ENCODE data around the gene PEDS1.

PEDS1 gene

DNA sequence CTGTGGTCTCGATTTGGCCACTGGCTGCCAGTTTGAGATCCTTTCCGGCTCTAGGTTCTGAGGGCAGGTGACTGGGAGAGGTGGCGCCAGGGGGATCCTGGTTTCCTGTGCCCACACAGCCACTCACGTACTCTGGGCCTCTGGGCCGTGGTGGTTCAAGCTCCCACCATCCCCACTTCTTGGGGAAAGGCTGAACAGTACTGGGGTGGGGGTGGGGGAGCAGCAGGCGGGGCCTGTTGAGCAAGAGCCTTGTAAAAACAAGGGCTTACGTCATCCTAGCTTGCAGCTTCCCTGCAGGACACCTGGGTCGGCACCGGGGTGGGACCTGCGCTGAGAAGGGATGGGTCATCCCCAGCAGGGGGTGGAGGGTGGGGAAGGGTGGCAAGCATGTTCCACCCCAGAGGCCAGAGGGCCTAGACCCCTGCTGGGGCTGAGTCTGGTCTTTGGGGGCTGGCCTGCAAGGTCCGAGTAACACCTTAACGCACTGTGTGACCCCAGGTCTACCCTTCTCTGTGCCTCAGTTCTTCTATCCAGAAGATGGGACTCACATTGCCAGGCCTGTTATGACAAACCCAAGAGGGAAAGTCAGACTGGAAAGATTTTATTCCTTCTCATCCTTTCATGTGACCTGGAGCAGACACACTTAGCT is 34.0 kb upstream of the PEDS1 start:
- Histone ChIP-seq H3K36me3 (ENCODE audit: low read depth) (peaks cover 5% of the 10 kb centered on the region), H3K4me3 (ENCODE audit: severe bottlenecking) (no peak overlapping the region), H3K4me1 (ENCODE audit: insufficient read depth, poor library complexity, severe bottlenecking) (peaks cover 10% of the 10 kb centered on the region), H3K27me3 (ENCODE audit: insufficient read depth, poor library complexity, severe bottlenecking) (no peaks in the 10 kb centered on the region), H3K27ac (ENCODE audit: poor library complexity, severe bottlenecking) (peak overlapping the region; percentile 25), H3K9me3 (ENCODE audit: severe bottlenecking) (no peaks in the 10 kb centered on the region)
- DNase-seq (ENCODE audit: low spot score) (peak; percentile 92), ATAC-seq (ENCODE audit: low read depth) (no peak)
- TF ChIP-seq, protein P1, sequence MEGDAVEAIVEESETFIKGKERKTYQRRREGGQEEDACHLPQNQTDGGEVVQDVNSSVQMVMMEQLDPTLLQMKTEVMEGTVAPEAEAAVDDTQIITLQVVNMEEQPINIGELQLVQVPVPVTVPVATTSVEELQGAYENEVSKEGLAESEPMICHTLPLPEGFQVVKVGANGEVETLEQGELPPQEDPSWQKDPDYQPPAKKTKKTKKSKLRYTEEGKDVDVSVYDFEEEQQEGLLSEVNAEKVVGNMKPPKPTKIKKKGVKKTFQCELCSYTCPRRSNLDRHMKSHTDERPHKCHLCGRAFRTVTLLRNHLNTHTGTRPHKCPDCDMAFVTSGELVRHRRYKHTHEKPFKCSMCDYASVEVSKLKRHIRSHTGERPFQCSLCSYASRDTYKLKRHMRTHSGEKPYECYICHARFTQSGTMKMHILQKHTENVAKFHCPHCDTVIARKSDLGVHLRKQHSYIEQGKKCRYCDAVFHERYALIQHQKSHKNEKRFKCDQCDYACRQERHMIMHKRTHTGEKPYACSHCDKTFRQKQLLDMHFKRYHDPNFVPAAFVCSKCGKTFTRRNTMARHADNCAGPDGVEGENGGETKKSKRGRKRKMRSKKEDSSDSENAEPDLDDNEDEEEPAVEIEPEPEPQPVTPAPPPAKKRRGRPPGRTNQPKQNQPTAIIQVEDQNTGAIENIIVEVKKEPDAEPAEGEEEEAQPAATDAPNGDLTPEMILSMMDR (IDR thresholded peaks at IDR 0.05; ENCODE audit: poor library complexity, severe bottlenecking) = no peak

DNA sequence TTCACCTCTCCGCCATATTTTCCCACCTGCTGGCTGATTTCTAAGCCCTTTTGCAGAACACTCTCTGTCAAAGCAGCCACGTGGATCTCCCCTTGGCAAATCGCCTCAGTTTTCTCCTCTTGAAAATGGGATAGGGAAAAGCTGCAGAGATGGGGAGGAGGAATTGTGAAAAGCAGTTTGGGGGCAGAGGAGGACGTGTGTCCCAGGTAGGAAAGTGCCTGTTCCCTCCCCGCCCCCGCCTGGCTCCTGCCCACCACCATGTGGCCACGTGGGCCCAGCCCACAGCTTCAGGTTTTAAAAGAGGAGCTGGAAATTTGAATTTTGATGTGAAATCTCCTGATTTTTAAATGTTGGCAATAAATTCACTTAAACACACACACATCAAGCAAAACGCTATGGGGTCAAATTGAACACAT is 33.5 kb upstream of the PEDS1 start:
- peak overlapping the region; percentile 25 for H3K27ac ChIP-seq (ENCODE audit: poor library complexity, severe bottlenecking)

DNA sequence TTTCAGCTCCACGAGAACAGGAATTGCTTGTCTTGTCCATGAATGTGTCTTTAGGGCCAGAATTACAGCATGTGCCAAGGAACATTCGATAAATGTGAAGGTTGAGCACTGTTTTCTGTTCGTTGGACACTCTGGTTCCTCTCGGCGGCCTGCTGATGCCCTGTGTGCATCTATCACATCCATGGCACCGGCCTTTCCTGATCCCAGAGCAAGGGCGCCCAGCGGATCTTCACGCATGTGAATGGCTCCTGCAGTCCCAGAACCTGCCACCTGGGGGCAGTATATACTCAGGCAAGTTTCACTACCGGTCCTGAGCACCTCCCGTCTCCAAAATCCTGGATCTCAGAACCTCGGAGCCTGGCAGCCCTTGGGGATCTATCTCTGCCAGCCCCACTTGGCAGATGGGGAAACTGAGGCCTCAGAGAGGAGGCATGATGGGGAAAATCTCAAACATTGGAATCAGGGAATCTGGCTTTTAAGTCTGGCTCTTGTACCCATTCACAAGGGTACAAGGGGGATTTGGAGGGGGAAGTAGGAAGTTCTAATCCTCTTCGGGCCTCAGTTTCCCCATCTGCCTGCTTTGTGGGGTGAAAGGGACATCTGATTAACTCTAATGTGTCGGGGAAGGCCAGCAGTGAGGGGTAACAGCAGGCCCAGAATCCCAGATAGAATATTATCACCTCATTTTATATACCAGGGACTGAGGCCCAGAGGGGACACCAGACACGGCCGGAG is 32.8 kb upstream of the PEDS1 start:
- TF ChIP-seq, protein P1 (IDR thresholded peaks at IDR 0.05; ENCODE audit: poor library complexity, severe bottlenecking) = peak; percentile 100
- ATAC-seq (ENCODE audit: low read depth) = peak; percentile 48

More for the DNA sequence above, 33.5 kb upstream of the PEDS1 start:
- ATAC-seq (ENCODE audit: low read depth) (no peak), DNase-seq (ENCODE audit: low spot score) (peak; percentile 71)
- Histone ChIP-seq H3K9me3 (ENCODE audit: severe bottlenecking) (no peaks in the 10 kb centered on the region), H3K36me3 (ENCODE audit: low read depth) (no peaks in the 10 kb centered on the region), H3K27me3 (ENCODE audit: insufficient read depth, poor library complexity, severe bottlenecking) (no peaks in the 10 kb centered on the region), H3K4me3 (ENCODE audit: severe bottlenecking) (no peak overlapping the region), H3K4me1 (ENCODE audit: insufficient read depth, poor library complexity, severe bottlenecking) (peaks cover 10% of the 10 kb centered on the region)
- TF ChIP-seq, protein P1 (IDR thresholded peaks at IDR 0.05; ENCODE audit: poor library complexity, severe bottlenecking) = no peak

DNA sequence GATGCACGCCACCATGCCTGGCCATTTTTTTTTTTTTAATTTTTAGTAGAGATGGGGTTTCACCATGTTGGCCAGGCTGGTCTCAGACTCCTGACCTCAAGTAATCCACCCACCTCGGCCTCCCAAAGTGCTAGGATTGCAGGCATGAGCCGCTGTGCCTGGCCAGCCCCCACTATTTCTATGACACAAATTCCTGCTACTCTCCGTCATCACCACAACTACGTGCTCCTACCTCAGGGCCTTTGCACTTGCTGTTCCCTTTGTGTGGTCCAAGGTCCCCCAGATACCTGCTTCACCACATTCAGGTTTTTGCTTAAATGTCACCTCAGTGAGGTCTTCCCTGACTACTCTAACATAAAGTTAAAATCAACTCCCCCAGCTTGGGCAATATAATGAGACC is 31.9 kb upstream of the PEDS1 start:
- ATAC-seq (ENCODE audit: low read depth) = no peak
- no peaks in the 10 kb centered on the region for H3K27me3 ChIP-seq (ENCODE audit: insufficient read depth, poor library complexity, severe bottlenecking)
- H3K4me3 ChIP-seq (ENCODE audit: severe bottlenecking) = no peak overlapping the region
- H3K36me3 ChIP-seq (ENCODE audit: low read depth) = no peaks in the 10 kb centered on the region
- no peak overlapping the region for H3K27ac ChIP-seq (ENCODE audit: poor library complexity, severe bottlenecking)
- TF ChIP-seq, protein P1 (IDR thresholded peaks at IDR 0.05; ENCODE audit: poor library complexity, severe bottlenecking) = no peak
- DNase-seq (ENCODE audit: low spot score) = no peak
- H3K4me1 ChIP-seq (ENCODE audit: insufficient read depth, poor library complexity, severe bottlenecking) = peaks cover 10% of the 10 kb centered on the region
- no peaks in the 10 kb centered on the region for H3K9me3 ChIP-seq (ENCODE audit: severe bottlenecking)

More for the DNA sequence above, 32.8 kb upstream of the PEDS1 start:
- Histone ChIP-seq H3K27ac (ENCODE audit: poor library complexity, severe bottlenecking) (peak overlapping the region; percentile 25), H3K4me3 (ENCODE audit: severe bottlenecking) (no peak overlapping the region), H3K9me3 (ENCODE audit: severe bottlenecking) (no peaks in the 10 kb centered on the region), H3K4me1 (ENCODE audit: insufficient read depth, poor library complexity, severe bottlenecking) (peaks cover 10% of the 10 kb centered on the region), H3K36me3 (ENCODE audit: low read depth) (no peaks in the 10 kb centered on the region), H3K27me3 (ENCODE audit: insufficient read depth, poor library complexity, severe bottlenecking) (no peaks in the 10 kb centered on the region)
- peak; percentile 98 for DNase-seq (ENCODE audit: low spot score)

DNA sequence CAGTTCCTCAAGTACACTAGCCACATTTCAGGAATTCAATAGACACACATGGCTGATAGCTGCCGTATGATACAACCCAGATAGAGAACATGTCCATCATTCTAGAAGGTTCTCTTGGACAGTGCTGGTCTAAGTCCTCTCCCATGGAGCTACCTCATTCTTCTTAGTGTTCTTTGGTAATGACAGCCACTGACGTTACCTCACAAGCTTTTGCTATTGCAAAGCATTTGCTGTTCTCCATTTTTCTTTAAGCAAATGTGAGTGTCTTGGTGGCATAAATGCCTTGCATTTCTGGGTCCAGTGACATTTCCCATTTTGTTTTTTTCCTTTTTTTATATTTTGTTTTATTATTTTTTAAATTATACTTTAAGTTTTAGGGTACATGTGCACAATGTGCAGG is 28.8 kb upstream of the PEDS1 start:
- no peak overlapping the region for H3K27ac ChIP-seq (ENCODE audit: poor library complexity, severe bottlenecking)
- H3K4me1 ChIP-seq (ENCODE audit: insufficient read depth, poor library complexity, severe bottlenecking) = peaks cover 4% of the 10 kb centered on the region
- no peak overlapping the region for H3K4me3 ChIP-seq (ENCODE audit: severe bottlenecking)
- DNase-seq (ENCODE audit: low spot score) (no peak), ATAC-seq (ENCODE audit: low read depth) (no peak)
- no peaks in the 10 kb centered on the region for H3K27me3 ChIP-seq (ENCODE audit: insufficient read depth, poor library complexity, severe bottlenecking)
- TF ChIP-seq, protein P1 (IDR thresholded peaks at IDR 0.05; ENCODE audit: poor library complexity, severe bottlenecking) = no peak
- H3K9me3 ChIP-seq (ENCODE audit: severe bottlenecking) = no peaks in the 10 kb centered on the region
- no peaks in the 10 kb centered on the region for H3K36me3 ChIP-seq (ENCODE audit: low read depth)
